ENCODE results near the gene AHSG. TPM values are rescaled to one million over a fixed set of nuclear protein-coding genes. Genes with fewer than 3 reads are reported as not detected.

AHSG gene
- total and polyA plus RNA-seq, 2 donors (not counting 3 experiments of a cell fraction or from before 2014, with no cell fraction given), result not detected

GRCh38 chr3:186605078-186605477 lies 7.8 kb upstream of the AHSG start:
- POLR2A ChIA-PET, result no interaction called here
- no peak for TF ChIP-seq POLR2AphosphoS5 (IDR thresholded peaks at IDR 0.05; ENCODE audit: insufficient read depth, low read depth, low read length)
- TF ChIP-seq, protein P1, sequence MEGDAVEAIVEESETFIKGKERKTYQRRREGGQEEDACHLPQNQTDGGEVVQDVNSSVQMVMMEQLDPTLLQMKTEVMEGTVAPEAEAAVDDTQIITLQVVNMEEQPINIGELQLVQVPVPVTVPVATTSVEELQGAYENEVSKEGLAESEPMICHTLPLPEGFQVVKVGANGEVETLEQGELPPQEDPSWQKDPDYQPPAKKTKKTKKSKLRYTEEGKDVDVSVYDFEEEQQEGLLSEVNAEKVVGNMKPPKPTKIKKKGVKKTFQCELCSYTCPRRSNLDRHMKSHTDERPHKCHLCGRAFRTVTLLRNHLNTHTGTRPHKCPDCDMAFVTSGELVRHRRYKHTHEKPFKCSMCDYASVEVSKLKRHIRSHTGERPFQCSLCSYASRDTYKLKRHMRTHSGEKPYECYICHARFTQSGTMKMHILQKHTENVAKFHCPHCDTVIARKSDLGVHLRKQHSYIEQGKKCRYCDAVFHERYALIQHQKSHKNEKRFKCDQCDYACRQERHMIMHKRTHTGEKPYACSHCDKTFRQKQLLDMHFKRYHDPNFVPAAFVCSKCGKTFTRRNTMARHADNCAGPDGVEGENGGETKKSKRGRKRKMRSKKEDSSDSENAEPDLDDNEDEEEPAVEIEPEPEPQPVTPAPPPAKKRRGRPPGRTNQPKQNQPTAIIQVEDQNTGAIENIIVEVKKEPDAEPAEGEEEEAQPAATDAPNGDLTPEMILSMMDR (IDR thresholded peaks at IDR 0.05; ENCODE audit: extremely low read depth in 1 of 2, insufficient read depth in 1 of 2, low read depth in 1 of 2, low read length in 2 of 2), result no peak
- TF ChIP-seq EZH2 (IDR thresholded peaks at IDR 0.05; ENCODE audit: borderline replicate concordance, low read depth, low read length, severe bottlenecking), result no peak
- no peak for TF ChIP-seq JUN (IDR thresholded peaks at IDR 0.05; ENCODE audit: borderline replicate concordance, insufficient read depth, insufficient read length, low read depth)
- no peak for TF ChIP-seq MYC (IDR thresholded peaks at IDR 0.05; ENCODE audit: low read depth, low read length)
- no peak for TF ChIP-seq GATA2 (IDR thresholded peaks at IDR 0.05; ENCODE audit: insufficient read depth, insufficient read length, low read depth, low read length)
- intact Hi-C loops (cut with micrococcal nuclease), result no loop called here

More at GRCh38 chr3:186605078-186605477, 7.8 kb upstream of the AHSG start:
- peaks cover 0 to 4% of the 10 kb centered on the region in 2 experiments for H3K27me3 ChIP-seq (ENCODE audit: control insufficient read depth in 2 of 2, insufficient read depth in 2 of 2, low read length in 2 of 2)
- no peaks in the 10 kb centered on the region for H3K9me3 ChIP-seq (replicated peaks; ENCODE audit: control insufficient read depth, insufficient read depth, low read length)
- no TSS peak for BruUV-seq (replicated peaks)
- dilution Hi-C loops (cut with MboI; ENCODE audit: extremely low pct_ligation_motif_present, low sequenced_read_pairs), result no loop called here
- H3K27ac ChIP-seq (ENCODE audit: insufficient read depth, low read depth, low read length), result no peak overlapping the region
- H3K4me1 ChIP-seq (ENCODE audit: control insufficient read depth, extremely low read depth, insufficient read depth, low read length), result no peaks in the 10 kb centered on the region
- no peaks in the 10 kb centered on the region for H4K20me1 ChIP-seq (replicated peaks; ENCODE audit: control insufficient read depth, extremely low read depth, insufficient read depth, low read length)
- H3K9me1 ChIP-seq (replicated peaks; ENCODE audit: control insufficient read depth, extremely low read depth, insufficient read depth, low read length), result no peaks in the 10 kb centered on the region
- H3K36me3 ChIP-seq (ENCODE audit: control insufficient read depth in 2 of 2, extremely low read depth in 1 of 2, insufficient read depth in 2 of 2, low read length in 2 of 2), result no peaks in the 10 kb centered on the region
- no peak overlapping the region for H3K9ac ChIP-seq (replicated peaks; ENCODE audit: extremely low read depth, insufficient read depth, low read length)
- no peak overlapping the region for H3K4me2 ChIP-seq (ENCODE audit: insufficient read depth, low read length)
- FAIRE-seq (no peak), DNase-seq (ENCODE audit: low read depth, low spot score) (no peak)
- H2AFZ ChIP-seq (ENCODE audit: low read depth, low read length), result no peak overlapping the region
- H3K79me2 ChIP-seq (ENCODE audit: control insufficient read depth, insufficient read depth, low read length), result no peaks in the 10 kb centered on the region
- H3K4me3 ChIP-seq (replicated peaks in 1 of 3; ENCODE audit: insufficient read depth in 1 of 3, low read depth in 1 of 3, low read length in 3 of 3), result no peak overlapping the region
- CTCF ChIA-PET, result interaction anchor here (1.1 to 1.5 kb wide), 2 partner anchors 9 to 12 kb away, joined by 3 to 5 read pairs; no protein-coding TSS in a partner anchor
